PC-9 (cell line): ENCODE measurements around the gene CCDC124. TPM values are rescaled to one million over a fixed set of nuclear protein-coding genes. Genes with fewer than 3 reads are reported as not detected.

Experiments
- BruUV-seq: library from RNA; stranded (reverse); fragments of 400-500 nt; replicated peaks from 2 replicates; lab custom pipeline; 2021; lab: Mats Ljungman, UMichigan
- CTCF ChIA-PET: fragments of 300-600 bp; sonication (Branson Sonifier 250); formaldehyde crosslinking; loops from one replicate; lab custom pipeline; 2022; ENCODE audit warnings: antibody characterized with exemption; lab: Charles Lee
- POLR2A ChIA-PET: fragments of 300-600 bp; sonication (Branson Sonifier 250); formaldehyde crosslinking; loops from one replicate; lab custom pipeline; 2022; ENCODE audit warnings: antibody characterized with exemption; ENCODE audit not compliant: unreplicated experiment; lab: Charles Lee
- DNase-seq, 2 experiments: peaks; one replicate each; pipeline versions ENCODE4 v3.0.0 to v3.0.0-alpha.2; 2015 to 2022; ENCODE audit warnings: mixed read lengths in 1 of 2
- H2AFZ ChIP-seq: fragments of 200-600 bp; sonication (generic); 2 replicates; pipeline ENCODE4 v1.8.1; 2017; ENCODE audit warnings: antibody characterized with exemption
- H3F3A ChIP-seq: fragments of 200-600 bp; sonication (generic); 2 replicates; pipeline ENCODE4 v1.8.1; 2017; ENCODE audit warnings: antibody characterized with exemption, mild to moderate bottlenecking, low read depth; ENCODE audit not compliant: insufficient read depth
- H3K27ac ChIP-seq: fragments of 200-600 bp; sonication (generic); 2 replicates; pipeline ENCODE4 v1.6.1; 2016; ENCODE audit warnings: mixed run types
- H3K27me3 ChIP-seq: fragments of 200-600 bp; sonication (generic); 2 replicates; pipeline ENCODE4 v1.6.1; 2016; ENCODE audit warnings: low read depth, mixed run types; ENCODE audit not compliant: insufficient read depth
- H3K36me3 ChIP-seq: fragments of 200-600 bp; sonication (generic); 2 replicates; pipeline ENCODE4 v1.6.1; 2016; ENCODE audit warnings: low read depth, mixed run types
- H3K4me1 ChIP-seq: fragments of 200-600 bp; sonication (generic); replicated peaks from 2 replicates; pipeline ENCODE4 v1.6.1; 2016; ENCODE audit warnings: mixed run types; ENCODE audit not compliant: insufficient read depth
- H3K4me2 ChIP-seq: fragments of 200-600 bp; sonication (generic); 2 replicates; pipeline ENCODE4 v1.6.1; 2017; ENCODE audit warnings: mixed run types
- H3K4me3 ChIP-seq: fragments of 200-600 bp; sonication (generic); 2 replicates; pipeline ENCODE4 v1.6.1; 2016; ENCODE audit warnings: mixed run types
- H3K79me2 ChIP-seq: fragments of 200-600 bp; sonication (generic); 2 replicates; pipeline ENCODE4 v1.6.1; 2017; ENCODE audit warnings: low read depth, mixed run types
- H3K9me2 ChIP-seq: fragments of 200-600 bp; sonication (generic); 2 replicates; pipeline ENCODE4 v1.8.1; 2017; ENCODE audit warnings: mild to moderate bottlenecking; ENCODE audit not compliant: insufficient read depth
- H3K9me3 ChIP-seq: fragments of 200-600 bp; sonication (generic); 2 replicates; pipeline ENCODE4 v1.8.1; 2016; ENCODE audit warnings: low read depth; ENCODE audit not compliant: insufficient read depth
- H4K20me1 ChIP-seq: fragments of 200-600 bp; sonication (generic); 2 replicates; pipeline ENCODE4 v1.8.1; 2017; ENCODE audit not compliant: insufficient read depth
- CTCF ChIP-seq: fragments of 200-600 bp; sonication (generic); conservative IDR thresholded peaks from 2 replicates; pipeline ENCODE4 v1.6.1; 2017; ENCODE audit warnings: mixed run types, antibody characterized with exemption, mild to moderate bottlenecking, moderate library complexity
- EZH2 ChIP-seq: fragments of 200-600 bp; sonication (generic); IDR thresholded peaks from 2 replicates; pipeline ENCODE4 v1.8.0; 2017; ENCODE audit warnings: antibody characterized with exemption, low read depth
- intact Hi-C: fragments of 100-400 bp; cut with micrococcal nuclease; formaldehyde crosslinking; loops from one replicate; pipeline ENCODE4 v1.10.0; 2022; ENCODE audit not compliant: unreplicated experiment
- total RNA-seq: library from RNA; stranded (reverse); gene quantifications from 2 replicates; pipeline ENCODE4 v1.2.3, GENCODE V29; 2021

Gene CCDC124
- total RNA-seq, 1 experiment from 2014 or later, result 118 TPM

GRCh38 chr19:17974551-17974950 is 41.7 kb downstream of the CCDC124 start:
- Histone ChIP-seq H3F3A (no peaks in the 10 kb centered on the region; the same call in 1 of the 2 replicates), H3K9me2 (no peaks in the 10 kb centered on the region), H3K4me2 (no peak overlapping the region), H3K79me2 (no peaks in the 10 kb centered on the region), H2AFZ (no peak overlapping the region), H3K4me3 (no peak overlapping the region), H3K4me1 (no peaks in the 10 kb centered on the region), H3K9me3 (no peaks in the 10 kb centered on the region), H4K20me1 (no peaks in the 10 kb centered on the region), H3K27ac (no peak overlapping the region), H3K27me3 (peaks cover 13% of the 10 kb centered on the region; the same call in 1 of the 2 replicates), H3K36me3 (no peaks in the 10 kb centered on the region)
- POLR2A ChIA-PET, result no interaction called here
- intact Hi-C loops, result no loop called here
- DNase-seq, result no peak
- no TSS peak for BruUV-seq
- CTCF ChIA-PET, result no interaction called here
- TF ChIP-seq CTCF (no peak), EZH2 (no peak)

GRCh38 chr19:17975032-17975431 is 42.2 kb downstream of the CCDC124 start:
- ChIA-PET POLR2A (no interaction called here), CTCF (interaction anchor here (0.9 kb wide), 1 partner anchor 36 kb away, joined by 4 read pairs; no protein-coding TSS in a partner anchor)
- no peak for TF ChIP-seq CTCF
- TF ChIP-seq EZH2, result no peak
- Histone ChIP-seq H3K4me1 (no peaks in the 10 kb centered on the region), H3K79me2 (no peaks in the 10 kb centered on the region), H3K4me2 (no peak overlapping the region), H3K4me3 (no peak overlapping the region), H3K27ac (no peak overlapping the region), H3K9me3 (no peaks in the 10 kb centered on the region), H4K20me1 (no peaks in the 10 kb centered on the region), H3K36me3 (no peaks in the 10 kb centered on the region), H3F3A (no peaks in the 10 kb centered on the region; the same call in 1 of the 2 replicates), H3K9me2 (no peaks in the 10 kb centered on the region), H2AFZ (no peak overlapping the region), H3K27me3 (peaks cover 13% of the 10 kb centered on the region; the same call in 1 of the 2 replicates)
- DNase-seq, result no peak
- no TSS peak for BruUV-seq
- intact Hi-C loops, result no loop called here

- BruUV-seq, result no TSS peak
- ChIA-PET POLR2A (no interaction called here), CTCF (no interaction called here)
- no peak for TF ChIP-seq EZH2
- TF ChIP-seq CTCF, result no peak
- intact Hi-C loops, result no loop called here
- no peaks in the 10 kb centered on the region for H3K36me3 ChIP-seq
- H2AFZ ChIP-seq, result no peak overlapping the region
- H3K4me2 ChIP-seq, result no peak overlapping the region
- H3K27ac ChIP-seq, result no peak overlapping the region
- no peaks in the 10 kb centered on the region for H3K4me1 ChIP-seq
- no peaks in the 10 kb centered on the region for H4K20me1 ChIP-seq
- H3K4me3 ChIP-seq, result no peak overlapping the region
- H3K9me2 ChIP-seq, result no peaks in the 10 kb centered on the region
- H3K9me3 ChIP-seq, result no peaks in the 10 kb centered on the region
- no peaks in the 10 kb centered on the region for H3K79me2 ChIP-seq
- DNase-seq, result no peak
- peaks cover 17% of the 10 kb centered on the region for H3K27me3 ChIP-seq
- H3F3A ChIP-seq, result peaks cover 3% of the 10 kb centered on the region; the same call in 1 of the 2 replicates
These were observed 44.2 kb downstream of the CCDC124 start for GRCh38 chr19:17977021-17977420.
